ENCODE data around the gene WDR17. TPM values are rescaled to one million over a fixed set of nuclear protein-coding genes. Genes with fewer than 3 reads are reported as not detected.

The WDR17 gene
- total RNA-seq (1 to 10 TPM; 1.3 to 2.7 (median 2.2) TPM), polyA plus RNA-seq (1 to 10 TPM in 1 of 2 donors, under 1 TPM in 1; 0.68 to 3.0 TPM)

DNA sequence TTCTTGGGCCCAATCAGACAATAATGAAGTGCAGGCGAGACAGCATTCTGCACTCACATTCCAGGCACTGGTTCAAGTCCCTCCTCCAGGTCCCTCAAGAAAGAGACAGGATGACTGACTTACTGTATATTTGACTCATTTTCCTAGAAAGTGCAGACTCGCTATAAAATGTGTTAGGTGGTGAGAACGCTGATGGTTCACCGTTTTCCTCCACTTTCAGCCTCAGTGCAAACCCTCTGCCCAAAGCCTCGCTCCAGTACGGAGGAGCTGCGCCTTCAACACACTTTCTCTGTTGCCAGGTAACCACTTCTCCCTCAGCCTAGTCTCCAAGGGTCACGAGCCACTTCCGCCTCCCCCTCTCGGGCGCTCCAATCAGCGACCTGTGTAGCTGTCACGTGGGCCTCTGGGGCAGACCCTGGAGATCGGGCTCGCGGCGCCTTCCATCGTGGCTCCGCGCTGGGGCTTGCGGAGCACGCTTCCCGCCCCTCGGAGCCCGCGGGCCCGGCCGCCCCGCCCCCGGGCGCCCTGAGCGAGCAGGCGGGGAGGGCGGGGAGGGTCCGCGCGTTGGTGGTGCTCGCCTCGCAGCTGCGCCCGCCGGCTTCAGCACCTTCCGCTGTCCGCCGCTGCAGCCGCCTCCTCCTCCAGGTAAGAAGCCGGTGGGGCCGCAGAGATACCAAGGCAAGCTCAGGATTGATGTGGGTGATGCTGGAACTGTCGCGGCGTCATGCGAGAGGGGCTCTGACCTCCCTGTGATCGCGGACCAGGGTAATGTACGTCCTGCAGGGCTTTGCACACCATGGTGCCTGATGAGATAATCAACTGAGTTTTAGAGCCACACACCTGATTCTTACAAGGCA is at the start of gene WDR17:
WDR17 (plus strand) TSS at position 407 of the 857 bp plus-strand sequence. CDS start 45,740 bp downstream, outside the sequence.
- intact Hi-C loops (cut with DNase I), result no loop called here

DNA sequence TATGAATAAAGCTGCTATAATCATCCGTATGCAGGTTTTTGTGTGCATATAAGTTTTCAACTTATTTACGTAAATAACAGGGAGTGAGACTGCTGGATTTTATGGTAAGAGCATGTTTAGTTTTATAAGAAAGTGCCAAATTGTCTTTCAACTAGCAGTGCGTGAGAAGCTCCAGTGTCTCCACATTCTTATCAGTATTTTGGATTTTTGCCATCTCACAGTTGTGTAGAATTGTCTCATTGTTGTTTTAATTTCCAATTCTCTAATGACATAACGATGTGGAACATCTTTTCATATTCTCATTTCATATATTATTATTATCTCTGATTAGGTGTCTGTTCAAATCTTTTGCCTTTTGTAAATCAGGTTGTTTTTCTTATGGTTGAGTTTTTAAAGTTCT is 49.0 kb upstream of the WDR17 start:
- 58 to 68% methylated on average over 4 of the region's 4 CpGs for WGBS, 2 donors
- no peaks in the 10 kb centered on the region for H3K4me1 ChIP-seq
- TF ChIP-seq CTCF (IDR thresholded peaks at IDR 0.05), result no peak
- ATAC-seq (no peak), FAIRE-seq (no peak), DNase-seq (no peak)
- no peak overlapping the region for H3K27ac ChIP-seq
- H3K36me3 ChIP-seq, result no peaks in the 10 kb centered on the region
- no peak overlapping the region for H3K4me3 ChIP-seq
- intact Hi-C loops (cut with DNase I), result no loop called here
- H3K27me3 ChIP-seq, result no peaks in the 10 kb centered on the region
- no peaks in the 10 kb centered on the region for H3K9me3 ChIP-seq

More for the DNA sequence above, at the start of gene WDR17:
- FAIRE-seq, result no peak
- no peak for TF ChIP-seq CTCF (IDR thresholded peaks at IDR 0.05)
- peak; percentile 86 to 93 (median 90) for DNase-seq
- H3K27me3 ChIP-seq, result no peaks in the 10 kb centered on the region
- peak within 1 kb of the TSS; percentile 50 to 73 (median 64) for H3K4me3 ChIP-seq
- no peaks in the 10 kb centered on the region for H3K36me3 ChIP-seq
- no peaks in the 10 kb centered on the region for H3K9me3 ChIP-seq
- WGBS, 2 donors, result 1% methylated on average over 54 to 55 of the region's 55 CpGs
- peak; percentile 98 to 99 (median 99) for ATAC-seq
- H3K27ac ChIP-seq, result no peak within 1 kb of the TSS
- peaks cover 0 to 6% (median 0%) of the 10 kb centered on the region in 3 donors for H3K4me1 ChIP-seq

GRCh38 chr4:176020481-176021085 is 45.1 kb upstream of the WDR17 start:
- intact Hi-C loops (cut with DNase I), result no loop called here
- no peak overlapping the region for H3K27ac ChIP-seq
- no peak overlapping the region for H3K4me3 ChIP-seq
- 27 to 31% methylated on average over 5 of the region's 5 CpGs for WGBS, 2 donors
- H3K9me3 ChIP-seq, result no peaks in the 10 kb centered on the region
- no peaks in the 10 kb centered on the region for H3K27me3 ChIP-seq
- no peak for ATAC-seq
- DNase-seq, result no peak
- no peak for FAIRE-seq
- no peak for TF ChIP-seq CTCF (IDR thresholded peaks at IDR 0.05)
- no peaks in the 10 kb centered on the region for H3K36me3 ChIP-seq
- H3K4me1 ChIP-seq, result no peaks in the 10 kb centered on the region

DNA sequence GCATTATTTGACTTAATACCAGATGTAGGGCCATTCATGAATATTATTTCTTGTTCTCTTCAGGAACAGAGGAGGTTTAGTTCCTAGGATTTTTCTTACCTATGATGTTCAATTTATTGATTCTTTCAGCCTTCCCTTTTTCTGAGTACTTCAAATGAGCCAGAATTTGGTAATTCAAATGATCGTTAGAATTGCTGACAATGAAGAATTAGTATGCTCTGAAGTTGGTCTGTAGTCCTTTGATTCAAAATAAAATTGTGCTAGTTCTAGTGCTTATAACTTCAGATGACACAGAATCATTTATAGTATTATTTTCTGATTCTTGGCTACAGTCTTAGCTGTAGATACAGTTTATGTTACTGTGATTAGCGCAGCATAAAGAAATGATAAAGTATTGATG is 35.2 kb upstream of the WDR17 start:
- no peak for FAIRE-seq
- Histone ChIP-seq H3K4me3 (no peak overlapping the region), H3K27me3 (no peaks in the 10 kb centered on the region), H3K4me1 (no peaks in the 10 kb centered on the region), H3K27ac (no peak overlapping the region), H3K36me3 (no peaks in the 10 kb centered on the region), H3K9me3 (no peaks in the 10 kb centered on the region)
- 68 to 71% methylated on average over 2 of the region's 2 CpGs for WGBS, 2 donors
- ATAC-seq, result no peak
- intact Hi-C loops (cut with DNase I), result loop anchor here in 1 of 3 donors (10.0 kb wide), 1 partner anchor 314 kb away; no protein-coding TSS in a partner anchor
- TF ChIP-seq CTCF (IDR thresholded peaks at IDR 0.05), result no peak
- no peak for DNase-seq

Measured in pancreas (tissue), 10 donors.